PFSK-1 (cell line): ENCODE results near the gene DIP2A.

ENCODE experiments used
- FOXP2 ChIP-seq: optimal IDR thresholded peaks from 2 replicates; pipeline ENCODE3; 2011; ENCODE audit warnings: borderline replicate concordance, control low read depth, inconsistent platforms; ENCODE audit not compliant: insufficient read depth; ENCODE audit errors: extremely low read length, extremely low read depth
- POLR2AphosphoS5 ChIP-seq: IDR thresholded peaks from 2 replicates; pipeline ENCODE4 v1.6.1; 2012; ENCODE audit warnings: low read depth, mild to moderate bottlenecking, control low read depth, low read length, moderate library complexity
- SIN3A ChIP-seq: IDR thresholded peaks from 2 replicates; pipeline ENCODE4 v1.6.1; 2012; ENCODE audit warnings: mild to moderate bottlenecking, low read length, moderate library complexity, borderline replicate concordance; ENCODE audit not compliant: insufficient read depth
- TAF1 ChIP-seq: IDR thresholded peaks from 2 replicates; pipeline ENCODE4 v1.6.1; 2012; ENCODE audit warnings: low read length, control low read depth, borderline replicate concordance; ENCODE audit not compliant: insufficient read depth
- TF ChIP-seq, protein P1 (sequence below), 2 experiments: IDR thresholded peaks; 2 replicates each; pipeline versions ENCODE4 v1.6.1 to v1.8.0; 2011 to 2012; ENCODE audit warnings: low read depth in 2 of 2, low read length in 2 of 2, control low read depth in 1 of 2, inconsistent platforms in 1 of 2, mild to moderate bottlenecking in 1 of 2, moderate library complexity in 1 of 2; ENCODE audit not compliant: insufficient read depth in 1 of 2

DIP2A gene

DNA sequence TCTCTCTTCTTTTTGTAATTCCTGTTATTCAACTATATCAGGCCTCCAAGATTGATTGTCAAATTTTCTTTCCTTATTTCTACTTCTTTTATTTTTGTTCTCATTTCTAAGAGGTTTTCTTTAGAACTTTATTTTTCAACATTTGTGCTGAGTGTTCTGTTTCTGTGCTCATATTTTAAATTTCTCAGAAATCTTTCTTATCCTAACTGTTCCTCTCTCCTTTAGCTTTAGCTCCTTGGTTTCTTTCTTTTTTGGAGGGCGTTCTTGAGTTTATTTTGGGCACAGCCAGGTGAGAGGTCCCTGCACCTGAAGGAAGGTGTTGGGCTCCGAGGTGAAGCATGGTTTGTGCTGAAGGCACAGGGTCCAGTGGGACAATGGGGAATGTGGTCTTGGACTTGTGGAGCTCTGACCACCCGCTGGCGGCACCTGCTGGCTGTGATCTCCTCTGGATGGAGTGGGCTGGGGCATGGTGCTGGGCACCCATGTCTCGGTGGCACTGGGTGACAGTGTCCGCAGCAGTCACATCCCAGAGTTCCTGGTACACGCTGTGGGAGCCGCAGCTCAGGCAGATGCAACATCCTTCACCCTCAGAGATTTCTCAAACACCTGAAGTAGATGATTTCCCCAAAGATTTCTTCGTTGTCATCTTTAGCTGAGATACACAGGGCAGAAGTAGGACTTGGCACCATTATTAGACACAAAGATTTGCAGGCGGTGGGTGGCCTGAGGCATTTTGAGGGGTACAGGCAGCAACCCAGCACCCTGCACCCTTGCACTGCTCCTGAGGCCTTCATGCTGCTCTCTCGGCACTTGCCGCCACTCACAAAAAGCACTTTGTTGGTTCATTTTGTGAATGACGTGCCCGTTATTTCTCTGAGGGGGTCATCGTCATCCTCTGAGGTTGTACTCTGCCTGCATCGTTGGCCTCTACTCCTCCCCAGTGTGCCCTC, 38.2 kb upstream of the DIP2A start:
- TF ChIP-seq TAF1 (no peak), FOXP2 (no peak), SIN3A (no peak), POLR2AphosphoS5 (no peak)
- TF ChIP-seq, protein P1, sequence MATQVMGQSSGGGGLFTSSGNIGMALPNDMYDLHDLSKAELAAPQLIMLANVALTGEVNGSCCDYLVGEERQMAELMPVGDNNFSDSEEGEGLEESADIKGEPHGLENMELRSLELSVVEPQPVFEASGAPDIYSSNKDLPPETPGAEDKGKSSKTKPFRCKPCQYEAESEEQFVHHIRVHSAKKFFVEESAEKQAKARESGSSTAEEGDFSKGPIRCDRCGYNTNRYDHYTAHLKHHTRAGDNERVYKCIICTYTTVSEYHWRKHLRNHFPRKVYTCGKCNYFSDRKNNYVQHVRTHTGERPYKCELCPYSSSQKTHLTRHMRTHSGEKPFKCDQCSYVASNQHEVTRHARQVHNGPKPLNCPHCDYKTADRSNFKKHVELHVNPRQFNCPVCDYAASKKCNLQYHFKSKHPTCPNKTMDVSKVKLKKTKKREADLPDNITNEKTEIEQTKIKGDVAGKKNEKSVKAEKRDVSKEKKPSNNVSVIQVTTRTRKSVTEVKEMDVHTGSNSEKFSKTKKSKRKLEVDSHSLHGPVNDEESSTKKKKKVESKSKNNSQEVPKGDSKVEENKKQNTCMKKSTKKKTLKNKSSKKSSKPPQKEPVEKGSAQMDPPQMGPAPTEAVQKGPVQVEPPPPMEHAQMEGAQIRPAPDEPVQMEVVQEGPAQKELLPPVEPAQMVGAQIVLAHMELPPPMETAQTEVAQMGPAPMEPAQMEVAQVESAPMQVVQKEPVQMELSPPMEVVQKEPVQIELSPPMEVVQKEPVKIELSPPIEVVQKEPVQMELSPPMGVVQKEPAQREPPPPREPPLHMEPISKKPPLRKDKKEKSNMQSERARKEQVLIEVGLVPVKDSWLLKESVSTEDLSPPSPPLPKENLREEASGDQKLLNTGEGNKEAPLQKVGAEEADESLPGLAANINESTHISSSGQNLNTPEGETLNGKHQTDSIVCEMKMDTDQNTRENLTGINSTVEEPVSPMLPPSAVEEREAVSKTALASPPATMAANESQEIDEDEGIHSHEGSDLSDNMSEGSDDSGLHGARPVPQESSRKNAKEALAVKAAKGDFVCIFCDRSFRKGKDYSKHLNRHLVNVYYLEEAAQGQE (IDR thresholded peaks at IDR 0.05; ENCODE audit: insufficient read depth in 1 of 2, low read depth in 2 of 2, low read length in 2 of 2), result no peak

DNA sequence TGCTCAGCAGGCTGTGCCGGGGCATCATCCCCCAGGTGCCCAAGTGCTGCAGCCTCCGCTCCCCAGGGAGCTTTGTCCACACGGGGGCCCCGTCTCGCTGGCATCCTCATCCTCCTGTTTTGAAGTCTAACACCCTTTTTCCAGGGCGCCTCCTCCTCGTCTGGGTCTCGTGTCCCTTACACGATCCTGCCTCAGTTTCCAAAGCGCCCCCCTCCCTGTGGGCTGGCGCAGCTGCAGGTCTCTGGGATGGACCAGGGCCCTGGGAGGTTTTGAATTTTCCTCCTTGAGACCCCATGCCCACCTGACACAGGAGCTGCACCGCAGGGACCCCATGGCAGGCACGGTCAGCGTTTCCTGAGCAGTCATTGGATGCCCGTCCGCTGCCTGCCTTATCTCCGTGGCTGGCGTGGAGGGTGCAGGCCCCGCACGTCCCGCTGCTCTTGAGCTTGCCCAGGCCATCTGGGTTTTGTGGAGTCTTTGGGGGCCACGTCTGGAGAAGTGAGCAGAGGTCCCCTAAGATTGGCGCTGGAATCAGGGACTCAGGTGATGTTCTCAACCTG, 37.4 kb upstream of the DIP2A start:
- TF ChIP-seq, protein P1 (IDR thresholded peaks at IDR 0.05; ENCODE audit: insufficient read depth in 1 of 2, low read depth in 2 of 2, low read length in 2 of 2), result no peak
- TF ChIP-seq POLR2AphosphoS5, result no peak
- TF ChIP-seq TAF1, result no peak
- TF ChIP-seq SIN3A, result no peak
- TF ChIP-seq FOXP2, result no peak

DNA sequence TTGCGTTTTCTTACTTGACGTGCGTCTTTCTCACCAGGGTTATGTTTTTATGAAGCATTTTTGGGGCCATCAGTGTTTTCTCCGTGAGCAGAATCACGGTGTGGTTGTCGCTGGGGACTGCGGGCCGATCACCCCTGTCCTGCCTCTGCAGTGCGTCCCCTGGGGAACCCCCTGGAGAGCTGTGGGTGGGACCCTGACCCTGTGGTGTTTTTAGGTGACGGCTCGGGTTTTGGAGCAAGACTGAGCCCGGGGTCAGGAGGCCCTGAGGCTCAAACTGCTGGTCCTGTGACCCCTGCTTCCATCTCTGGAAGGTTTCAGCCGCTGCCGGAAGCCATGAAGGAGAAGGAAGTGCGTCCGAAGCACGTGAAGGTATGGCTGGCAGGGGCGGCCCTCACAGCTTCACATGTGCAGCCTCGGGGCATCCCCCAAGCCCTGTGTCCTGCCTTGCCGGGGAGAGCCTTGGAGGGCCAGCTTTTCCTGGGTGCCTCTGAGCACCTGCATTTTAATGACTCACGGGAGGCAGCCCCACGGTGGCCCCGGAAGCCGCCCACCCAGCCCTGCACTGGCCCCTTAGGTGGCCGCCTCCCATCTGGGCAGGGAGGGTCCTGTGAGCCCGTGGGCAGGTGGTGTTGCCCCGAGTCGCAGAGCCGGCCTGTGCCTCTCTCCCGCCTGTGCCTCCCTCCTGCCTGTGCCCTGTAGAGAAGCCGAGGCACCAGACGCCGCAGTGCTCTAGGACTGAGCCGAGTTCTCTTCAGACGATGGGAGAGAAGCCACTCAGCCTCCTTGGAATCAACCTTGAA, 36.7 kb upstream of the DIP2A start:
- no peak for TF ChIP-seq TAF1
- no peak for TF ChIP-seq SIN3A
- TF ChIP-seq FOXP2, result no peak
- TF ChIP-seq POLR2AphosphoS5, result no peak
- TF ChIP-seq, protein P1 (IDR thresholded peaks at IDR 0.05; ENCODE audit: insufficient read depth in 1 of 2, low read depth in 2 of 2, low read length in 2 of 2), result no peak

- TF ChIP-seq, protein P1 (IDR thresholded peaks at IDR 0.05; ENCODE audit: insufficient read depth in 1 of 2, low read depth in 2 of 2, low read length in 2 of 2), result no peak
- no peak for TF ChIP-seq TAF1
- TF ChIP-seq FOXP2, result no peak
- TF ChIP-seq SIN3A, result no peak
- no peak for TF ChIP-seq POLR2AphosphoS5
Observed at GRCh38 chr21:46422636-46423241, 36.0 kb upstream of the DIP2A start.
